ENCODE measurements around the gene NELL1.

GRCh38 chr11:21068886-21069285 is 399.5 kb downstream of the NELL1 start:
- TF ChIP-seq POLR2A (IDR thresholded peaks at IDR 0.05; ENCODE audit: low read depth, low read length) (no peak), SPI1 (IDR thresholded peaks at IDR 0.05; ENCODE audit: low read depth, low read length) (no peak)
